HCT116 (cell line): Measurements from ENCODE around the gene HOXC11. TPM values are rescaled to one million over a fixed set of nuclear protein-coding genes. Genes with fewer than 3 reads are reported as not detected.

Source experiments
- ATAC-seq: fragments of 200-7000 bp; cut with Tn5 transposase; 2 replicates; pipeline ENCODE4 v1.9.1; 2020; ENCODE audit warnings: mild to moderate bottlenecking, moderate library complexity
- BruUV-seq: library from RNA; stranded (reverse); fragments of 400-500 nt; replicated peaks from 2 replicates; lab custom pipeline; 2021; lab: Mats Ljungman, UMichigan
- CTCF ChIA-PET: fragments of 300-600 bp; sonication (Branson Sonifier 250); formaldehyde crosslinking; loops from one replicate; lab custom pipeline; 2021; ENCODE audit warnings: antibody characterized with exemption; lab: Charles Lee
- POLR2A ChIA-PET: fragments of 300-600, 350-600 bp; sonication (Branson Sonifier 250); formaldehyde crosslinking; loops from one replicate; lab custom pipeline; 2021; ENCODE audit warnings: antibody characterized with exemption; lab: Charles Lee
- RAD21 ChIA-PET, 2 experiments: fragments of 300-600 bp; sonication (Branson Sonifier 250); formaldehyde crosslinking; loops; one replicate each; lab custom pipeline; 2023; ENCODE audit warnings: low total read pairs in 2 of 2; ENCODE audit not compliant: uncharacterized antibody in 2 of 2, unreplicated experiment in 2 of 2, low non-redundant PET in 1 of 2; lab: Charles Lee
- DNase-seq: peaks from one replicate; pipeline ENCODE4 v3.0.0-alpha.2; 2010; ENCODE audit warnings: low read depth, low spot score
- H2AFZ ChIP-seq: fragments of 200-600 bp; shearing (Covaris generic), sonication (generic); 2 replicates; pipeline ENCODE4 v1.6.1; 2017; ENCODE audit warnings: low read depth, mixed run types, mixed read lengths, antibody characterized with exemption, low read length; ENCODE audit not compliant: poor library complexity, severe bottlenecking
- H3K27ac ChIP-seq: 2 replicates; pipeline ENCODE4 v1.5.1; 2012; ENCODE audit warnings: low read depth, low read length
- H3K27me3 ChIP-seq: fragments of 200-600 bp; sonication (generic); 2 replicates; pipeline ENCODE4 v1.6.1; 2016; ENCODE audit warnings: mixed run types, low read length, mixed read lengths; ENCODE audit not compliant: insufficient read depth
- H3K36me3 ChIP-seq, 2 experiments: fragments of 200-500 bp in 1 of 2; fragments of 200-600 bp in 1 of 2; sonication (Bioruptor generic) in 1 of 2; sonication (generic) in 1 of 2; 2 replicates each; pipeline versions ENCODE4 v1.5.1 to v1.6.1; 2014 to 2016; ENCODE audit warnings: low read length in 2 of 2, inconsistent platforms in 1 of 2, mixed read lengths in 1 of 2, mixed run types in 1 of 2; ENCODE audit not compliant: insufficient read depth in 2 of 2, control insufficient read depth in 1 of 2
- H3K4me1 ChIP-seq, 2 experiments: fragments of 200-600 bp in 1 of 2; sonication (generic) in 1 of 2; 2 replicates each; pipeline versions ENCODE4 v1.5.1 to v1.6.1; 2012 to 2017; ENCODE audit warnings: low read length in 2 of 2, inconsistent platforms in 1 of 2, mild to moderate bottlenecking in 1 of 2, mixed read lengths in 1 of 2, mixed run types in 1 of 2, moderate library complexity in 1 of 2; ENCODE audit not compliant: insufficient read depth in 2 of 2, control insufficient read depth in 1 of 2
- H3K4me2 ChIP-seq: fragments of 200-600 bp; sonication (generic); 2 replicates; pipeline ENCODE4 v1.6.1; 2017; ENCODE audit warnings: mixed run types, low read length, mixed read lengths
- H3K4me3 ChIP-seq, 2 experiments: fragments of 200-600 bp in 1 of 2; sonication (generic) in 1 of 2; replicated peaks in 1 of 2; 2 replicates each; pipeline ENCODE4 v1.5.1; 2011 to 2016; ENCODE audit warnings: low read length in 2 of 2, control low read depth in 1 of 2, low read depth in 1 of 2, mild to moderate bottlenecking in 1 of 2, mixed read lengths in 1 of 2, mixed run types in 1 of 2
- H3K79me2 ChIP-seq: fragments of 200-600 bp; sonication (generic); 2 replicates; pipeline ENCODE4 v1.6.1; 2017; ENCODE audit warnings: mild to moderate bottlenecking, mixed run types, low read length, moderate library complexity, mixed read lengths; ENCODE audit not compliant: insufficient read depth
- H3K9ac ChIP-seq: fragments of 200-600 bp; sonication (generic); 2 replicates; pipeline ENCODE4 v1.6.1; 2016; ENCODE audit warnings: low read length, mixed read lengths
- H3K9me2 ChIP-seq: fragments of 200-600 bp; sonication (generic), shearing (Covaris generic); 2 replicates; pipeline ENCODE4 v1.6.1; 2017; ENCODE audit warnings: mixed run types, mild to moderate bottlenecking, moderate library complexity; ENCODE audit not compliant: insufficient read depth
- H3K9me3 ChIP-seq, 2 experiments: fragments of 200-500 bp in 1 of 2; fragments of 200-600 bp in 1 of 2; sonication (Bioruptor generic) in 1 of 2; sonication (generic) in 1 of 2; 2 replicates each; pipeline ENCODE4 v1.6.1; 2014 to 2017; ENCODE audit warnings: low read length in 2 of 2, mixed read lengths in 2 of 2, inconsistent platforms in 1 of 2, low read depth in 1 of 2, mild to moderate bottlenecking in 1 of 2, mixed run types in 1 of 2, moderate library complexity in 1 of 2; ENCODE audit not compliant: control insufficient read depth in 1 of 2, insufficient read depth in 1 of 2
- H4K20me1 ChIP-seq: fragments of 200-600 bp; sonication (generic), shearing (Covaris generic); 2 replicates; pipeline ENCODE4 v1.6.1; 2017; ENCODE audit warnings: mixed run types, mild to moderate bottlenecking, moderate library complexity; ENCODE audit not compliant: insufficient read depth
- CBX3 ChIP-seq: IDR thresholded peaks from 2 replicates; pipeline ENCODE4 v1.6.1; 2012; ENCODE audit warnings: low read depth
- EGR1 ChIP-seq: IDR thresholded peaks from 2 replicates; pipeline ENCODE4 v1.6.1; 2012; ENCODE audit warnings: low read depth
- EZH2 ChIP-seq: fragments of 200-600 bp; sonication (generic); IDR thresholded peaks from 2 replicates; pipeline ENCODE4 v1.6.1; 2017; ENCODE audit warnings: antibody characterized with exemption, mixed run types
- EZH2phosphoT487 ChIP-seq: fragments of 200-600 bp; IDR thresholded peaks from 2 replicates; pipeline ENCODE4 v1.6.1; 2018; ENCODE audit warnings: antibody characterized with exemption, borderline replicate concordance
- FOSL1 ChIP-seq: IDR thresholded peaks from 2 replicates; pipeline ENCODE4 v1.6.1; 2012; ENCODE audit warnings: low read depth
- JUND ChIP-seq: IDR thresholded peaks from 2 replicates; pipeline ENCODE4 v1.6.1; 2012
- POLR2AphosphoS5 ChIP-seq: IDR thresholded peaks from 2 replicates; pipeline ENCODE4 v1.6.1; 2011; ENCODE audit warnings: mild to moderate bottlenecking, low read depth, low read length, moderate library complexity
- REST ChIP-seq: IDR thresholded peaks from 2 replicates; pipeline ENCODE4 v1.6.1; 2012; ENCODE audit warnings: low read depth
- SIN3A ChIP-seq: IDR thresholded peaks from 2 replicates; pipeline ENCODE4 v1.6.1; 2012; ENCODE audit warnings: low read depth
- SP1 ChIP-seq: IDR thresholded peaks from 2 replicates; pipeline ENCODE4 v1.6.1; 2012; ENCODE audit warnings: low read depth
- SRF ChIP-seq: IDR thresholded peaks from 2 replicates; pipeline ENCODE4 v1.6.1; 2012; ENCODE audit warnings: low read depth
- YY1 ChIP-seq: IDR thresholded peaks from 2 replicates; pipeline ENCODE4 v1.6.1; 2011; ENCODE audit warnings: low read length, low read depth, moderate library complexity, mild to moderate bottlenecking; ENCODE audit not compliant: insufficient replicate concordance; ENCODE audit errors: extremely low read depth
- ZBTB33 ChIP-seq: IDR thresholded peaks from 2 replicates; pipeline ENCODE4 v1.6.1; 2011; ENCODE audit warnings: mild to moderate bottlenecking, low read length, moderate library complexity; ENCODE audit not compliant: insufficient replicate concordance; ENCODE audit errors: extremely low read depth
- ZFX ChIP-seq: fragments of 450-650 bp; IDR thresholded peaks from 2 replicates; pipeline ENCODE4 v1.6.1; 2017
- ZNF274 ChIP-seq: fragments of 200-500 bp; sonication (Bioruptor generic); IDR thresholded peaks from 2 replicates; pipeline ENCODE4 v1.6.1; 2014; ENCODE audit warnings: mild to moderate bottlenecking, low read depth, low read length, inconsistent platforms
- intact Hi-C: fragments of 100-400 bp; cut with micrococcal nuclease; formaldehyde crosslinking; loops from 2 replicates; pipeline ENCODE4 v1.10.0; 2022
- total RNA-seq: library from RNA; stranded (reverse); gene quantifications from one replicate; pipeline ENCODE4 v1.2.1, GENCODE V29; 2021; ENCODE audit not compliant: unreplicated experiment
- TF ChIP-seq, protein P1 (sequence below): IDR thresholded peaks from 2 replicates; pipeline ENCODE4 v1.6.1; 2012
- TF ChIP-seq, protein P2 (sequence below): IDR thresholded peaks from 2 replicates; pipeline ENCODE4 v1.6.1; 2012

HOXC11 gene
- total RNA-seq, 1 experiment from 2014 or later, result 0.22 TPM

- H3K27me3 ChIP-seq, result no peaks in the 10 kb centered on the region
- ChIA-PET RAD21 (no interaction called here), CTCF (interaction anchor here (0.8 kb wide), 1 partner anchor 157 kb away, joined by 3 read pairs; no protein-coding TSS in a partner anchor), POLR2A (no interaction called here)
- H3K4me3 ChIP-seq, result no peak overlapping the region
- H3K79me2 ChIP-seq, result no peaks in the 10 kb centered on the region
- no peaks in the 10 kb centered on the region for H4K20me1 ChIP-seq
- BruUV-seq, result no TSS peak
- H2AFZ ChIP-seq, result no peak overlapping the region
- DNase-seq (no peak), ATAC-seq (no peak)
- intact Hi-C loops, result loop anchor here (1.0 kb wide), 1 partner anchor 157 kb away; no protein-coding TSS in a partner anchor
- no peak overlapping the region for H3K27ac ChIP-seq
- no peaks in the 10 kb centered on the region for H3K9me2 ChIP-seq
- H3K4me1 ChIP-seq, result peaks cover 12 to 15% of the 10 kb centered on the region in 2 experiments
- H3K4me2 ChIP-seq, result no peak overlapping the region
- H3K9me3 ChIP-seq, result no peaks in the 10 kb centered on the region
- TF ChIP-seq EGR1 (no peak), SRF (no peak), ZBTB33 (no peak), CBX3 (no peak), POLR2AphosphoS5 (no peak), ZFX (no peak), EZH2phosphoT487 (no peak), YY1 (no peak), SP1 (no peak), REST (no peak), ZNF274 (no peak), JUND (no peak), FOSL1 (no peak), EZH2 (no peak), SIN3A (no peak)
- TF ChIP-seq, protein P1, sequence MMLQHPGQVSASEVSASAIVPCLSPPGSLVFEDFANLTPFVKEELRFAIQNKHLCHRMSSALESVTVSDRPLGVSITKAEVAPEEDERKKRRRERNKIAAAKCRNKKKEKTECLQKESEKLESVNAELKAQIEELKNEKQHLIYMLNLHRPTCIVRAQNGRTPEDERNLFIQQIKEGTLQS, result no peak
- TF ChIP-seq, protein P2, sequence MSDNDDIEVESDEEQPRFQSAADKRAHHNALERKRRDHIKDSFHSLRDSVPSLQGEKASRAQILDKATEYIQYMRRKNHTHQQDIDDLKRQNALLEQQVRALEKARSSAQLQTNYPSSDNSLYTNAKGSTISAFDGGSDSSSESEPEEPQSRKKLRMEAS, result no peak
- no peak overlapping the region for H3K9ac ChIP-seq
- no peaks in the 10 kb centered on the region for H3K36me3 ChIP-seq
Observed at GRCh38 chr12:53949631-53950436, 23.1 kb upstream of the HOXC11 start.
